Measurements from ENCODE around the gene SLC4A5.
"Not testable (repeated sequence)": the region's sequence is repeated elsewhere in the genome, so short reads cannot be mapped to it uniquely, and the experiment has no call there.

Gene SLC4A5

DNA sequence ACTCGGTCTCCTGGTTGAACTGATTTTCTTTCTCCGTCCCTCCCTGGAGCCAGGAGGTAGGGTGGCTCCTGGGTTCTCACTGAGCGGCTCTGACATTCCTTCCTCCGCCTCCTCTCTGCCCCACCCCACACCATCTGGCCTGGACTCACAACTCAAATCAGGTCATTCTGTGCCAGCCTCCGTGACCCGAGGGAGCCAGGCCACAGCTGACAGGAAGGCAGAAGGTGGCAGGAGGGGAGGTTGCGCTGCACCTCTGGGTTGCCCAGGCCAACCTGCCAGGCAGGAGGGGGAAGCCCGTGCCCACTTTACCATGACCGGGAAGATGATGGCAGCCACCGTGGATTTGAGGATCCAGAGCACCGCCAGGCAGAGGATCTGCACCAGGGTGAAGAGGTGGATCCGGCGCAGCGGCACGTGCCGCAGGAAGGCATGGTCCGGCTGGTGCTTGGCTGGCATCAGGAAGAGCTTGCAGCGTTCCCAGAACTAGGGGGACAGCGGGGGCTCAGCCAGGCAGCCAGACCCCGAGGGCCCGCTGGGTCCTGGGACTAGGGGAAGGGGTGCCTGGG, 116.5 kb downstream of the SLC4A5 start:
- peak; percentile 4 to 57 for DNase-seq

DNA sequence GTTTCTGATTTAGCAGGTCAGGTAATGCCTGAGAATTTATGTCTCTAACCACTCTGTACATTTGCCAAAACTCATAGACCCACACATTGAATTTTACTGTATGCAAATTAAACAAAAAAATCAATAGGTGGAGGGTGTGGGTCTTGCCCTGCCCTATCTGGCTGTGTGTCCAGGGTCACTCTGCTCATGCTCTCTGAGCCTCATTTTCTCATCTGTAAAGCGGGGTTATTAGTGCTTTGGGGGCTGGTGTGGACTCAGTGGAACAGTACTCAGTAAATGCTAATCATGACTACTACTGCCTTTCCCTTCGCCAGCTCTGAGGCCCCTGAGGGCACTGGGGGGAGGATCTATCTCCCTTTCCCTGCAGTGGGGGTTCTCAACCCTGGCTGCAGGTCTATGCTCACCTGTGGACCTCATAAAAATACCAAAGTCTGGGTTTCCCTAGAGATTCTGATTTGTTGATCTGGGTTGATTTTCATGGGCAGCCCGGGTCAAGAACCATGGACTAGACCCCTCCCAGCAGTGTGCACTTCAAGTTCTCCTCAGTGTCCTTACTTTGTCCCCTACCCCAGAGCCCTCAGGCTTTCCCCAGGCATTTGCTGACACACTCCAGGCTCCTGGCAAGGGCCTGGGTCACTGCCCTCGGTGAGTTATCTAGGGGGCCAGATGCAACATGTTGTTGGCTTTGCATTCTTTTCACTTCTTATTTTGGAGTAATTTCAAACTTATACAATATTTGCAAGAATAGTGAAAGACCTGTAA, 117.3 kb downstream of the SLC4A5 start:
- DNase-seq = no peak

DNA sequence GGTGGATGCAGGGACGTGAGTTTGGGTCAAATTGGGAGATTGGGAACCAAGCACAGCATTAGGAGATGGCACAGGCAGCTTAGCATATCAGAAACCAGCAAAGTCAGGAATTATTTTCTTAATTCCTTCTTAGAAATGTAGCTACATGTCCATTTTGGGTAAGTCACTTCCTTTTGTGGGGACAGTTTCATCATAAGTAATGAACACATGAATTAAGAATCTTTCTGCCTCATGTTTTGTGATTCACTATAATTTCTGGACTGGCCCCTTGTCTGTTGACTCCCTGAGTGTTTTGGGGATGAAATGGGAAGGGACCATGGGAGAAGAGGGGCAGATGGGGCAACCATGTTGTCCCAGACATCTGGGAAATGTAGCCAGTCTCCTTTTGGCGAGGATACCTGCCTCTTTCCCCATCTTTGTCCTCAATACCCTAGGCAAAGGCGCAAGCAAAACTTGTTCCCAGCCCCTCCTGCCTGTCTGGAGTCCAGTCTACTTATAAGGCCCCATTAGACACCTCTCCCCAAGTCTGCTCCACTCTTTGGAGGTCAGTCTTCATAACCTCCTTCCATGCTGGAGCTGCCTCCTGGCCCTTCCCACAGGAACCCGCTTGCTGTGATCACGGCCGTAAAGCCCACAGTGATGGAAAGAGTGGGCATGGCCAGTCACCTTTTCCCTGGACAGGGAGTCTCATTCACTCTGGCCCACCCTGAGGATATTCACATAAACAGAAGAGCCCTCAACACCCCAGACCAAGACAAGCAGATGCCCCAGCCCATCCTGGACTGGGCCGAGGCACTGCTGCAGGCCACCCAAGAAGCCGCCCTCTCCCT, 119.1 kb downstream of the SLC4A5 start:
- DNase-seq = no peak

DNA sequence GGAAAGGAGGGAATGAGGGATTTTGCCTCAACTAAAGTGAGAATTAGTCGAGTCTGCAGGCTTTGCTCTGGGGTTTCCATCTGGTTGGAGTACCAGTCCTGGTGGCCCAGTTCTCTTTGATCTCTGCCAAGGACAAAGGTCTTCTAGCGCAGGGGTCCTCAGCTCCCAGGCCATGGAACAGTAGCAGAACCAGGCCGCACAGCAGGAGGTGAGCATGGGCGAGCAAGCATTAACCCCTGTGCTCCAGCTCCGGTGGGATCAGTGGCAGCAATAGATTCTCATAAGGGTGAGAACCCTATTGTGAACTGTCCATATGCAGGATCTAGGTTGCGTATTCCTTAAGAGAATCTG, 120.9 kb downstream of the SLC4A5 start:
- DNase-seq = no peak

DNA sequence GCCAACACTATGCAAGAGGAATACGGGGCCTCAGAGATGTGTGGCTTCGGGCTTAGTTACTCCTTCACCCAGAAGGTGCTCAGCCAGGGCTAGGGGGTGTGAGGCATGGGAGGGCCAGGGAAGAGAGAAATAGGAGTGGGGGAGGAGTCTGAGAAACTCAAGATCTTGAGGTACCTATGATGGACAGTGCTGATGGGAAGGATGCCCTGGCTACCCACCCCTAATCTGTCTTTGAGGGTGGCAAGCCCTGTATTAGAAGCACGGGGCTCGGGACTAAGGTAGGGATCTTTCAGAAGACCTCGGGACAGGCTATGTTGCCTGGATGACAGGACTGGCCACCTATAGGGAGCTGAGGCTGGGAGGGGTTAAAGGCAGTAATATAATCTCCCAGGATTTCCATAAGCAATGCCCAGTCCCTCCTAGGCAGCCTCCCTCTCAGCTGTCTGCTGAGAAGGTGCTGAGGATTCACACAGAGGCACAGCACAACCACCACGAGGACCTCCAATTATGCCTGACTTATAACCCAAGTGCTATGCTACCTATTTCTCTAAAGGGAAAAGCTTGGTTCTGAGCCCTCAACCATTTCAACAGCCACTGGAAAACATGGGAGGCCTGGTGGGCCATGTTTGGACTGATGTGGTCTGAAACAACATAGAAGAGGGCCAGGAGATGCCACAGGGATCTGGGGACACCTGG, 121.5 kb downstream of the SLC4A5 start:
- no peak for DNase-seq

DNA sequence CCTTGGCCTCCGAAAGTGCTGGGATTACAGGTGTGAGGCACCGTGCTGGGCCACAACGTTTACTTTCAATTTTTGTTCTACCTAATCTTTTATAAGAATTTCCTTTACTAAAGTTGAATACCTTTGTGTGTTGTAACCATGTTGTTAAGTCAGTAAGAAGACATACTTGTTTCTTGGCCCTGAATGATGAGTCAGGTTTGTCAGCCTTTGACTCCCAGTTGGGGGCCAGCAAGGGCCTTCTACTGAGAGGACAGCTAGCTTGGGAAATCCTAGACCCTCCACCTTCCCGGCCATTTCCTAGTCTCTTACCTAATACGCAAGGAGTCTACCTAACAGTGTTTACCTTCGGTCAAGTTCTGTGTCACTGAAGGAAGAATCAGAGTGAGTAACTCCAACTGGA, 122.1 kb downstream of the SLC4A5 start:
- no peak for DNase-seq

DNA sequence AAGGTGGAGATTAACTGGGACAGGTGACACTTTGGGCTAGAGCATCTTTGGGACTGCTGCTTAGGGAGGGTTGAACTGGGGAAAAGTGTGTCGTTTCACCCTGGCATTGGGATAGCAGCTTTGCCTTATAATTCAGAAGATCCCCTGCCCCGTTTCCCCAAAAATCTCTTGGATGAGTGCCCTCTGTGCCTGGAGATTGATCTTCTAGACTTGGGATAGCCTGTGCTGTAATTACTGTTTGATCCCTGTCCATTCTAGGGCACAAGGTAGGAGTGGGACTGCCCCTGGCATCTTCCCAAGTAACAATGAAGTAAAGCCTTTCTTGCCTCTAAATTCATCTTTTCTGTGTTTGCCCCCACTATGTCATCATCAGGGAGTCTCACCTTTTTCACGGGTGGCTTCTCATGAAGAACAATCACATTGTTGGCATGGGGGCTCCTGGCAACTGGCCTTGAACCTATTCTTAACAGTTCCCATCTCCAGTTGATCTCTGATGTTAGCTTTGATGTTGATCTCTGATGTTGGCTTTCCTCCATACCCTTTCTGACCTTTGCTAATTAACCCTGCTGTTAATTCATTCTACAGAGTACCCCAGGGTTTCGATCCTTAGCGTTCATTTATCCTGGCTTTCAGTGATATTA, 123.2 kb downstream of the SLC4A5 start:
- DNase-seq = no peak

DNA sequence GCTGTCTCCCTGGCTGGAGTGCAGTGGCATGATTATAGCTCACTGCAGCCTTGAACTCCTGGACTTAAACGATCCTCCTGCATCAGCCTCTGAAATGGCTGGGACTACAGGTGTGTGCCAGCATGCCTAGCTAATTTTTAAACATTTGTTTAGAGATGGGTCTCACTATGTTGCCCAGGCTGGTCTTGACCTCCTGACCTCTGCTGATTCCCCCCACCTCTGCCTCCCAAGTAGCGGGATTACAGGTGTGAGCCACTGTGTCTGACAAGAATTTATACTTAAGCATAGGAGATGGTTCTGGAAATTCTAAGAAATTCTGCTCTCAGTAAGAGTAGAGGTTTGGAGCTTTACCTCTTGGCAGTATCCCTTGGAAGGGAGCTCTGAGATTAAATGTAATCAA, 126.6 kb downstream of the SLC4A5 start:
- no peak for DNase-seq

DNA sequence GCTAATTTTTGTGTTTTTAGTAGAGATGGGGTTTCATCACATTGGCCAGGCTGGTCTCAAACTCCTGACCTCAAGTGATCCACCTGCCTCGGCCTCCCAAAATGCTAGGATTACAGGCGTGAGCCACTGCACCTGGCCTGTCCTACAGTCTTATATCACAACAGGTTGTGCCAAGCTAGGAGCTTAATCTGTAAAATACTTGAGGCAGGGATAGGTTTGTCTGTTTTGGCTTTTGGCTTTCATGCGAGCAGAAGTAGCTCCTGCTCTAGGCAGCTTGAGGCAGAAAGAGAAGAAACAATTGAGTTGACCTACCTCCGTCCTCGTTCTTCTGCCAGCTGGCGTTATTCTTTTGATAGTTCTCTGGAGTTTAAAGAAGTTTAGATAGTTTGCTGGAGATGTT, 127.4 kb downstream of the SLC4A5 start:
- not testable (repeated sequence) for DNase-seq

DNA sequence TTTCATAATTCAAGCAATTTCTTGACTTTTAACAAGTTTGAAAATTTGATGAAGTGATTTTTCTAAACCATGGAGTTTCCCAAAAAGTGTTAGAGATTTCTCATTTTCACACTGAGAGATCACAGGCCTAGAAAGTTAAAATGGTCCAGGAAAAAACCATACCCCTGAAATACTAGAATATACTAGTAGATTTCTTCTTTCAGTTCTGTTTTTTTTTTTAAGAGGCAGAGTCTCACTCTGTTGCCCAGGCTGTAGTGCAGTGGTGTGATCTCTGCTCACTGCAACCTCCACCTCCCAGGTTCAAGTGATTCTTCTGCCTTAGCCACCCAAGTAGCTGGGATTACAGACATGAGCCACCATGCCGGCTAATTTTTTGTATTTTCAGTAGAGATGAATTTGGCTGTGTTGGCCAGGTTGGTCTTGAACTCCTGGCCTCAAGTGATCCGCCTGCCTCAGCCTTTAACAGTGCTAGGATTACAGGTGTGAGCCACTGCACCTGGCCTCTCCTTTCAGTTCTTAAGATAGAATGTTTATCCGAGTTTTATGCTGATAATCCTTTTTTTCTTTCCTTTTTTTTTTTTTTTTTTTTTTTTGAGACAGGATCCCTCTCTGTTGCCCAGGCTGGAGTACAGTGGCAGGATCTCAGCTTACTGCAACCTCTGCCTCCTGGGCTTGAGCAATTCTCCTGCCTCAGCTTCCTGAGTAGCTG, 130.4 kb downstream of the SLC4A5 start:
- no peak for DNase-seq

DNA sequence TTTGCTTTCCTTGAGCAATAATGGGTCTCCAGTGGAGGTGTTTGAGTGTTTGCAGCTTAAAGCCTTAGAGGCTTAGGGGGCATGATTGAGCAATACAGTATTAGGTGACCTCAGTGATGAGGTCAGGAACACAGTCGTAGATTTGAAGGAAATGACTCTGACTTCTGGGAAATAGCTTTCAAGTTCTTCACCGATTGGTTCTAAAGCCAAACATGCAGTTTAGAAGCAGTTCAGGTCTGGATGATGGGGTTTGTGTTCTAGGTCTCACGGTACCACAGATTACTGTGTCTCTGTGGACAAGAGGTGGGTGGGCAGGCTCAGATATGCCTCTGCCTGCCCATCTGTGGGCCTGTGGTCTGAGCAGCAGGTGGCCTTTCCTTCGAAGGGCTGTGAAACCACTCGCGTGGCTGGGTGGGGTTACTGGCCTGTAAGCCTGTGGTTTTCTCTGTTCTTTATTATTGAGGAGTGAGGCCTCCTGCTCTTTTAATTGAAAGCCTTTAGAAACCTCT, 137.0 kb downstream of the SLC4A5 start:
- no peak for DNase-seq

DNA sequence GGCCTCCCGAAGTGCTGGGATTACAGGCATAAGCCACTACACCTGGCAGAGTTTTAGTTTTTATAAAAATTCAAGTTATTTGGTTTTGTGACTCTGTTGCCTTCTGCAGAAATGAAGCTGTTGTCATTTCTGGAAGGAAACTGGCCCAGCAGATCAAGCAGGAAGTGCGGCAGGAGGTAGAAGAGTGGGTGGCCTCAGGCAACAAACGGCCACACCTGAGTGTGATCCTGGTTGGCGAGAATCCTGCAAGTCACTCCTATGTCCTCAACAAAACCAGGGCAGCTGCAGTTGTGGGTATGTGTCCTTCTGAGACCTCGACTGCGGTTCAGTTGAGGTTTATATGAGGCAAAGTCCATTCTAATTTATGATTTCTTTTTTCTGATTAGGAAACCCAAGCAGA, 137.6 kb downstream of the SLC4A5 start:
- no peak for DNase-seq

DNA sequence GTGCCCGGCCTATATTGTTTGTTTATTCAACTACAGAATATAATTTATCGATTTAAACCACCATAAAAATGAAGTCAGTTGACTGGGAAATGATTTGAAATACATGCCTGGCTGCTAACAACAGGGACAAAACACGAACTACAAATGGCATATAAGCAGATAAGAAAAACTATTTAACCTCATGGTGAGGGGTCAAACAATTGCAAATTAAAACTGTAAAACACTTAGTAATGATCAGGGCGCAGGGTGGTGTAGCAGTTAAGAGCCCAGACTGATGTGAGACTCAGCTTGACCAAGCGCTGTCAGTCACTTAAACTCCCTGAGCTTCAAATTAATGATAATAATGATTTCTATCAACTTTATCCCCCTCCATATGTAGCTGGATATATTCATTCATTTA, 138.1 kb downstream of the SLC4A5 start:
- no peak for DNase-seq

DNA sequence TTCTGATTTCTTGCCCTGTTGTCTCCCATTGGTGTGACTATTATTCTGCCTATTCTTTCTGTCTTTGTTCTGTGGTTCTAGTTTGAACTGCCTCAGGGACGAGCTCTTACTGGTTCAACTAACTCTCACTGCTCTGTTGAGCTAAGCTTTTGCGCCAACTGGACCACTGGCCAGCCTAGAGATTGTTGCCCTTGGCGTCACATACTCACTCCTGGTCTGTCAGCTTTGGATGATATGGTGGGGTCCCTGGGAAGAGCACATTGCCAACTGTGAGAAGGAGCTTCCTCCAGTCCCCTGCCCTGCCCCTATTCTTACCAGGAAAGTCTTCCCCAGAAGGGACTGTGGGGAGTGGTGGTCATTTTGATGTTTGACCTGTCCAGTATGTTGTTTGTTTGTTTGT, 138.8 kb downstream of the SLC4A5 start:
- no peak for DNase-seq

DNA sequence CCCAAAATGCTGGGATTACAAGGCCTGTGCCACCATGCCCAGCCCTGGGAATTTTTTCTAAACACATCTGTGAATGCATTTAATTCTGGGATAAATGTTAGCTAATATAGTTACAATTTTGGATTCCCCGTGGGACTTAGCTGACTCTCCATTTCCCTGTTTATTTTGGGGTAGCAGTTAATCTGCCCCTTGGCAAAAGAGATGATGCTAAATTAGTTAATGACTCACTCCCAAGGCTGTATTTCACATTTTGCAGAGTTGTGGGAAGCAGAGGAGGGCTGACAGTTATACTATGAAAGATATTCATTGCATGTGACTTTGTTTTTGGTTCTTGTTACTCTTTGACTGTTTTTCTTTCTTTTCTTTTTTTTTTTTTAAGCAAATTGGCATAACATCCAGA, 141.6 kb downstream of the SLC4A5 start:
- DNase-seq = no peak

DNA sequence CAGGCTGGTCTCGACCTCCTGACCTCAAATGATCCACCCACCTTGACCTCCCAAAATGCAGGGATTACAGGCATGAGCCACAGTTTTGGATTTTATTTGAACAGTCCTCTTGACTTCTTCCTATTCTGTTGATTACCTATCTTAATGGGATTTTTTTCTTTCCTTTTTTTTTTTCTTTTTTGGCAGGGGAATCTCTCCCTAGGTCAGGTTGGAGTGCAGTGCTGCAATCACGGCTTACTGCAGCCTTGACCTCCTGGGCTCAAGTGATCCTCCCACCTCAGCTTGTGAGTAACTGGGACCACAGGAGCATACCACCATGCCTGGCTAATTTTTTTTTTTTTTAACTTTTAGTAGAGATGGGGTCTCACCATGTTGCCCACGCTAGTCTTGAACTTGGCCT, 142.0 kb downstream of the SLC4A5 start:
- DNase-seq = no peak

DNA sequence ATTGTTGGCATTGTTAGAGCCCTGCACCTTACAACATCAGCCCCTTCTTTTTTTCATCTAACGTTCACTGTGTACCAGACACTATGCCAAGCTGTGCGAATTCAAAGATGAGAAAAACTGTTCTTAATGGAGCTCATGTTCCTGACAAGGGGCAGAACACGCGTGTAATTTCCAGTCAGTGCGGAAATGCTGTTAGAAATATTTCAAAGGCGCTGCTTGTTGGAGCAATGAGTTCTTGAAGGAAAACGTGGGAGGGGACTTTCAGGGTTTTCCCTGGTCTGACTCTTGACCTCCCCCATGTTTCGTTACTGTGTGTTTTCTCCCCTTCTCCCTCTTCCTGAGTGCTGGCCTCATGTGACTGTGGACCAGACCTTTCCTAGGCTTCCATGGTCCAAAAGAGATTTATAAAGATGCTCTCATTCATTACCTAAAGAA, 143.3 kb downstream of the SLC4A5 start:
- DNase-seq = no peak

DNA sequence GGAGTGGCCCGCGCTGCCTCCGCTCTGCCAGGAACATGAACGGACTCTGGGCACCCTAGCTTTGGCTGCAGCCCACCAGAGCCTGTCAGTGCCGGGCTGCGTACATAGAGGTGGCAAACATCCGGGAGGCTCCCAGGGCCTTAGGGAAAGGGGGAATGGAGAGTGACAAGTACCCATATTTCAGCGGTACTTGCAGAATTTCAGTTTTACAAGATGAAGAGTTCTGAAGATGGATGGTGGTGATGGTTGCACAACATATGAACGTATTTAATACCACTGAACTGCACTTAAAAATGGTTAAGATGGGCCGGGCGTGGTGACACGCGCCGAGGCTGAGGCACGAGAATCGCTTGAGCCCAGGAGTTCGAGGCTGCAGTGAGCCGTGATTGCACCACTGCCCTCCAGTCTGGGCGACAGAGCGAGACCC, 143.9 kb downstream of the SLC4A5 start:
- DNase-seq = no peak

DNA sequence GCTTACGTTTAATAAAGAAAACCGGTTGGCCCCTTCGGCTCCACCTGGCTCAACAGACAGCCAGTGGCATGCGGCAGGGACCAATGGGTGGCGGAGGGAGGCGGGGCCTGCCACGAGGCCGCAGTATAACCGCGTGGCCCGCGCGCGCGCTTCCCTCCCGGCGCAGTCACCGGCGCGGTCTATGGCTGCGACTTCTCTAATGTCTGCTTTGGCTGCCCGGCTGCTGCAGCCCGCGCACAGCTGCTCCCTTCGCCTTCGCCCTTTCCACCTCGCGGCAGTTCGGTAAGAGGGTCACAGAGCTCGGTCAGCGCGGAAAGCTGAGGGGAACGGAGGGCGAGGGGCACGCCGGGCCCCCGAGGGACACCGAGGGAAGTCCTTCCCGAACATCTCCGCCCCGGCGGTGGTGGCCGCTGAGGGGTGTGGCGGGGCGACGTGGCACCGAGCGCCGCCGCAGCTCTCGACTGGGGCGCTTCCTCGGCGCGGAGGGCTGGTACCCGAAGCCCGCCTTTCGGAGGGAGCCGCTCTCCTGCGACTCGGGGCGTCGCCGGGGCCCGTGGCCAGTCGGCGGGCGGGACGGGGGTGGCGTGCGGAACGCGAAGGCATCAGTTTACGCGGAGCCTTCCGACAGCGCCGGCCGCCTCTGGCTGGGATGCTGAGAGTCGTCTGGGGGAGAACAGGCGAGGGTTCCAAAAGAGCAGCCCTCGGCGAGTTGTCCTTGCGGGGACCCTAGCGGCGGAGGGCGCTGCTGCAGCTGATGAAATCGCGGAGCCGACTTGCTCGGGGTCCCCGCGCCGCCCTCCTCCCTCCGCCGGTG, 144.5 kb downstream of the SLC4A5 start, which contains the start of gene MTHFD2:
TSS of gene MTHFD2 (plus strand) at position 155 of the 814 bp plus-strand sequence. CDS start at position 182, 27 bp downstream.
- DNase-seq = peak; percentile 93 to 98

DNA sequence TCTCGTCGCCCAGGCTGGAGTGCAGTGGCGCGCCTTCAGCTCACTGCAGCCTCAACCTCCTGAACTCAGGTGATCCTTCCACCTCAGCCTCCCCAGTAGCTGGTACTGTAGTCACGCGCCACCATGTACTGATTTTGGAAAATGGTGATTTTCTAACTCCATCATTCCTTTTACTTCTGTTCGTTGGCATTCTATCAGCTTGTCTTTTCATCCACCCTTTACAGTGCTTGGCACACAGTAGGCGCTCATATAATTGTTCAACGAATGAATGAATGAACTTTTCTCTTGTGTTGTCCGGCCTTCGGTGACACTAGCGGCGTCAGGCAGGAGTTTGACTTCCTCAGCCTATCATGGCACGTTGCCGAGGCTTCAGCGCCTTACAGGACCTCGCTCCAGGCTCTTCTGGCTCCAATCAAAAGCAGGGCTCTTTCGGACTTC, 145.2 kb downstream of the SLC4A5 start:
- DNase-seq = no peak

DNA sequence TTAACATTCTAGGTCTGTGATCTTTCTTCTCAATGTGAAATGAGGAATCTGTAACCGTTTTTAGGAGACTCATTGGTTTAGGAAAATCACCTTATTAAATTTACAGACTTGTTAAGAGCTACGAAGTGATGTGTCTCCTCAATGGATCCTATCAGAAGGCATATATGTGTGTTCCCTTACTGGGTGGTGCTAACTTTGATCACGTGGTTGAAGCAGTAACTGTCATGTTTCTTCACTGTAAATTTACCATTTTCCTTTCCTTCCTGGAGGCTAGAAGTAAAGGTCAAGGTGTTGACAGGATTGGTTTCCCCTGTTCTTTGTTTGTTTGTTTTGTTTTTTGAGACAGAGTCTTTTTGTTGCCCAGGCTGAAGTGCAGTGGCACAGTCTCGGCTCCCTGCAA, 146.2 kb downstream of the SLC4A5 start:
- no peak for DNase-seq
